Measurements from ENCODE around the gene MPC1L. TPM values are rescaled to one million over a fixed set of nuclear protein-coding genes. Genes with fewer than 3 reads are reported as not detected.

The MPC1L gene
- total RNA-seq, 3 donors from 2014 or later: not detected

- peaks cover 9% of the 10 kb centered on the region for H3K4me1 ChIP-seq (ENCODE audit: low read depth)
- DNase-seq (peak; percentile 55 to 74 (median 57)), ATAC-seq (peak; percentile 93)
- no peak for TF ChIP-seq CTCF (IDR thresholded peaks at IDR 0.05)
- H3K36me3 ChIP-seq (ENCODE audit: low read depth): no peaks in the 10 kb centered on the region
- intact Hi-C loops (cut with DNase I, micrococcal nuclease): no loop called here
- H3K9me3 ChIP-seq: no peaks in the 10 kb centered on the region
- no peak overlapping the region for H3K4me3 ChIP-seq
Measured at GRCh38 chrX:40622479-40623138, 619 bp upstream of the MPC1L start.

DNA sequence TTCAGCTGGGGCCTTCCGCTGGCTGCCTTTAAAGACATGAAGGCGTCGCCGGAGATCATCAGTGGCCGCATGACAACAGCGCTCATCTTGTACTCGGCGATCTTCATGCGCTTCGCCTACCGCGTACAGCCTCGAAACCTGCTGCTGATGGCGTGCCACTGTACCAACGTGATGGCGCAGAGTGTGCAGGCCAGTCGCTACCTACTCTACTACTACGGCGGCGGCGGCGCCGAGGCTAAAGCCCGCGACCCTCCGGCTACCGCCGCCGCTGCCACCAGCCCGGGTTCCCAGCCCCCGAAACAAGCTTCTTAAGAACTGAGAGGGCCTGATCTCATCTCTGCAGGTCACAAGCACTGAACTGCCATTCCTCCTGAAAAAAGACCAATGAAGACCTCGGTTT is 437 bp downstream of the MPC1L start:
- no peak for TF ChIP-seq CTCF (IDR thresholded peaks at IDR 0.05)
- no peak for ATAC-seq
- intact Hi-C loops (cut with DNase I, micrococcal nuclease): no loop called here

DNA sequence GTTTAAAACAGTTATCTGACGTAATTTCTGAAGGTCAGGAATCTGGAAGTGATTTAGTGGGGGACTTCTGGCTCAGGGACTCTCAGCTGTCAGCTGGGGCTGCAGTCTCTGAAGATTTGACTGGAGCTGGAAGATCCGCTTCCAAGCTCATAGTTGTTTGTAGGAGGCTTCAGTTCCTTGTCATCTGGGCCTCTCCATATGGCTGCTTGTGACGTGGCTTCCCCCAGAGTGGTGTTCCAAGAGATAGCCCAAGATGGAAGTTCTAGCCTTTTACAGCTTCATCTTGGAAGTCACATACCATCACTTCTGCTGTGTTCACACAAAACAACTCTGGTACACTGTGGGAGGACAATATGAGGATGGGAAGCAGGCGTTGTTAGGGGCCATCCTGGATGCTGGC is 2.1 kb downstream of the MPC1L start:
- Histone ChIP-seq H3K4me1 (ENCODE audit: low read depth) (peaks cover 9% of the 10 kb centered on the region), H3K9me3 (no peaks in the 10 kb centered on the region), H3K4me3 (no peak overlapping the region), H3K36me3 (ENCODE audit: low read depth) (no peaks in the 10 kb centered on the region)
- intact Hi-C loops (cut with DNase I, micrococcal nuclease): no loop called here
- ATAC-seq (no peak), DNase-seq (no peak)
- TF ChIP-seq CTCF (IDR thresholded peaks at IDR 0.05): no peak

More for the DNA sequence above, 437 bp downstream of the MPC1L start:
- Histone ChIP-seq H3K4me1 (ENCODE audit: low read depth) (peaks cover 9% of the 10 kb centered on the region), H3K9me3 (no peaks in the 10 kb centered on the region), H3K4me3 (no peak overlapping the region), H3K36me3 (ENCODE audit: low read depth) (no peaks in the 10 kb centered on the region)
- no peak for DNase-seq

GRCh38 chrX:40628506-40628905 is 5.3 kb downstream of the MPC1L start:
- no peak overlapping the region for H3K4me3 ChIP-seq
- DNase-seq (no peak), ATAC-seq (no peak)
- no peaks in the 10 kb centered on the region for H3K36me3 ChIP-seq (ENCODE audit: low read depth)
- no peaks in the 10 kb centered on the region for H3K9me3 ChIP-seq
- H3K4me1 ChIP-seq (ENCODE audit: low read depth): no peaks in the 10 kb centered on the region
- intact Hi-C loops (cut with DNase I, micrococcal nuclease): no loop called here
- no peak for TF ChIP-seq CTCF (IDR thresholded peaks at IDR 0.05)

- DNase-seq (no peak), ATAC-seq (no peak)
- H3K9me3 ChIP-seq: no peaks in the 10 kb centered on the region
- intact Hi-C loops (cut with DNase I, micrococcal nuclease): no loop called here
- TF ChIP-seq CTCF (IDR thresholded peaks at IDR 0.05): no peak
- H3K4me1 ChIP-seq (ENCODE audit: low read depth): no peaks in the 10 kb centered on the region
- H3K36me3 ChIP-seq (ENCODE audit: low read depth): no peaks in the 10 kb centered on the region
- H3K4me3 ChIP-seq: no peak overlapping the region
Measured at GRCh38 chrX:40632199-40632598, 9.0 kb downstream of the MPC1L start.

GRCh38 chrX:40637687-40638086 is 14.5 kb downstream of the MPC1L start:
- no peaks in the 10 kb centered on the region for H3K4me1 ChIP-seq (ENCODE audit: low read depth)
- no peak for ATAC-seq
- no peak for DNase-seq
- no peaks in the 10 kb centered on the region for H3K36me3 ChIP-seq (ENCODE audit: low read depth)
- no peak for TF ChIP-seq CTCF (IDR thresholded peaks at IDR 0.05)
- intact Hi-C loops (cut with DNase I, micrococcal nuclease): no loop called here
- no peaks in the 10 kb centered on the region for H3K9me3 ChIP-seq
- H3K4me3 ChIP-seq: no peak overlapping the region
